ENCODE measurements around the gene RGPD3.
A peak's percentile ranks its signal among the peaks of the same experiment; 100 is the strongest.
"Not testable (repeated sequence)": the region's sequence is repeated elsewhere in the genome, so short reads cannot be mapped to it uniquely, and the experiment has no call there.

The RGPD3 gene

DNA sequence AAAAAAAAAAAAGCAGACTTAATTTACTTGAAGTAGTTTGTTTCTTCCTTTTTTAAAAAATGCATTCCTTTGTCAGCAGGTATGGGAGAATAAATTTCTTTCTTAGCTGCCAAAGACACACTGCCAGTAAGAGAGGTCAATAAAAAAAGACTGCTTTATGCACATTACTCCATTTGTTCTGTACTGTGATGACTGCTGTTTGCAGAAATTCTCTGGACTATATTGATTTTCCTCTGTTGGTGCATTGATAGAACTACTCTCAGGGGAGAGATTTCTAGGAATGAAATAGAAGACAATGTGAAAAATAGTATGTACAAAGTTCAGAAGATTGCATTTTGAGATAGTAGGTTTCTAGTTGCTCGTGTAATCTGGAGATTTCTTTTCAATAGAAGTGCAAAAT, 11.3 kb upstream of the RGPD3 start:
- not testable (repeated sequence) for DNase-seq

DNA sequence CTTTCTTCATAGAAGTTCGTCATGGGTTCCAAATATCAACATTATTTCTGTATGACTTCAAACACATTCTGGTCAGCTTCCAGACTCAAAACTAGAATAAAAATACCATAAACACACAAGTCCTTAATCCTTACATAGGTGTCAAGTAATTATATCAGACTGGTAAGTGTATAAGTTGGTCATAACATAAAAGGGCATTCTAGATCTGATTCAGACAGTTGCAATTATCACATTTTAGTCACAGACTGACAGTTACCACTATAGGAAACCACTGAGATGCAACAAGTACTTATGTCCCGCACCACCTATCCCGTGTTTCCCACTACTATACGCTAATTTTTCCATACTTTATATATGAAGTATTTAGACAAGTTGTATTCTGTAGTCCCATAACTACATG, 9.4 kb upstream of the RGPD3 start:
- DNase-seq, result not testable (repeated sequence)

DNA sequence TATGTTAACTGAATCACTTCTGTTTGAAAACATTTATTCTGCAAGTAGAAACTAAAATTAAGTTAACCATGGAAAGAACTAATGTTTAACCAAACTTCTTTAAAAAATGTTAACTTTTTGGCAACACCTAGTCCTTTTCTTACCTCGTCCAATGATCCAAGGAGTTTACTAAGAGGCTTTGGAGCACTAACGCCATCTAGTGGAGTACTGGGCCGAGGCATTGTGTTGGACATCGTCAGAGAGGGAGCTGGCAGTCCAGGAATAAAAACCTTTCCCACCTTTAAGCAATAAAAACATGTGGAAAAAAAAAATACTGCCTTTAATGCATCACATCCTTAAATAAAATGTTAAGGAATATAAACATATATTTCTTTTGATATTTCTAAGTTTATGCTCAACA, 2.4 kb upstream of the RGPD3 start:
- DNase-seq, result not testable (repeated sequence)

DNA sequence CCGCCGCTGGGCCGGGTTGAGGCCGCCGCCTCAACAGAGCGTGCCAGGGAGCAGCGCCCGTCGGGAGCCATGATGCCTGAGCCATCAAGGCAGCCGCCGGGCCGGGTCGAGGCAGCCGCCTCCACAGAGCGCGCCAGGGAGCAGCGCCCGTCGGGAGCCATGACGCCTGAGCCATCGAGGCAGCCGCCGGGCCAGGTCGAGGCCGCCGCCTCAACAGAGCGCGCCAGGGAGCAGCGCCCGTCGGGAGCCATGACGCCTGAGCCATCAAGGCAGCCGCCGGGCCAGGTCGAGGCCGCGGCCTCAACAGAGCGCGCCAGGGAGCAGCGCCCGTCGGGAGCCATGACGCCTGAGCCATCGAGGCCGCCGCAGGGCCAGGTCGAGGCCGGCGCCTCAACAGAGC, 697 bp downstream of the RGPD3 start:
- not testable (repeated sequence) for DNase-seq

DNA sequence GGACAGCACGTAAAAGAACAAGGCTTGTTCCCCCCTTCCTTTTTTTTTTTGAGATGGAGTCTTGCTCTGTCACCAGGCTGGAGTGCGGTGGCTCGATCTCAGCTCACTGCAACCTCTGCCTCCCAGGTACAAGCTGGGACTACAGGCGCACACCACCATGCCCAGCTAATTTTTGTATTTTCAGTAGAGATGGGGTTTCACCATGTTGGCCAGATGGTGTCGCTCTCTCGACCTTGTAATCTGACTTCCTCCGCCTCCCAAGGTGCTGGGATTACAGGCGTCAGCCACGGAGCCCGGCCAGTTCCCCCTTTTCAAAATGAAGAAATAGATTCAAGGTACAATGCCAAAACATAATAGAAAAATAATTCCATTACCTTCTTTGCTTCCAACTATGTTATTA, 6.3 kb downstream of the RGPD3 start:
- DNase-seq, result peak; percentile 33

DNA sequence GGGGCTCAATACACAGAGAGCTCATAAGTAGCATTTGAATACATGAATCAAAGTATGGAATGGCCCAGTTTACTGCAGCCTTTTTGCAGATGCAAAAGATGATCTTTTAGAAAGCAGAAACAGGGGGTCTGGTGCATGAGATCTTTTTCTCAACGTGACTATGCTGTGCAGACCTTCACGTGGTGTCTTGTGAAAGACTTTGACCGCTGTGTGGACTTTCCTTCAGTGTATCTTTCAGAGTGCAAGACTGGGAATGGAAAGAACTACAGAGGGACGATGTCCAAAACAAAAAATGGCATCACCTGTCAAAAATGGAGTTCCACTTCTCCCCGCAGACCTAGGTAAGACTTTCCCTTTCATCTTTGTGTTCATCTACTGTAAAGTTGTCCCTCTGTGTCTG, 77.5 kb downstream of the RGPD3 start:
- not testable (repeated sequence) for DNase-seq

DNA sequence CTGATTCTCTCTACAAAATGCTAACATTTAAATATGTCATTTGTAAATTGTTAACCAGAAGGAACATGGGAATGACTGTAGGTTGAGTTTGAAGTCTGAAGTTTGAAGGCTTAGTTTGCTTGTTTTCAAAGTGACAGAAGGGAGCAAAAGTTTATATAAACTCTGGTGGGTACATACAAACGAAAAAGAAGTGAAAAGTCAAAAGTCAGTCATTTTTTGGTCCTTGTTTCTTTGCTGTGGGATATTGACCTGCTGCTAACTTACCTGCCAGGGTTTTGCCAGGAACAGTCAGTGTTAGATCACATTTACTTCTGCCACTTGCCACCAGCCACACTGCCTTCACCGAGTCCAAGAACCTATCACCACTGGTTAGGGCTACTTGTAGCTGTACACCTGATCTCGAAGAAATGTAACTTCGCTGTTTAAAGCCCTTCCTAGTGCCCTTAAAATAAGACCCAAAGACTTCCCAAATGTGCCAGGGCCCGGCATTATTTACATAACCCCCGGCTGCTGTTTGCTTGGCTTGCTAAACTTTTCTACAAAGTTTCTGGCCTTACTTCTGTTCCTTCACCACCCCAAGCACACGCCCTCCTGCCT, 79.3 kb downstream of the RGPD3 start:
- DNase-seq, result not testable (repeated sequence)

DNA sequence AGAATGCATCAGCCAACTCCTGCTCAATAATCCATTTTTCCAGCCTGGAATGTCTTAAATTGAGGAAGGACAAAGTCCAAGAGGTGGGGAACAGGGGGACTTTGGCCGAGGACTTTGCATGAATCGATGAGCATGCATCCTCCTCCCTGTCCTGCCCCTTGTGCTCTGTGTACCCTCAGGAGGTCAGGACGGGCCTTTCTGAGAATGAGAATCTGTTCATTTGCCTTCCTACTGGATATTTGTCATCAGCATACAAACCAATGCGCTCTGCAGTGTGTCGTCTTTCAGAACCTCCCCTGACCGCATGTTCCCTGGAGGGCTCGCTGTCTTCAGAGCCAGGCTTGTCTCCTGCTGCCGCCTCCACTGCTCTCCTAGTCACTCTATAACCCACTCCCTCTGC, 83.7 kb downstream of the RGPD3 start:
- not testable (repeated sequence) for DNase-seq

DNA sequence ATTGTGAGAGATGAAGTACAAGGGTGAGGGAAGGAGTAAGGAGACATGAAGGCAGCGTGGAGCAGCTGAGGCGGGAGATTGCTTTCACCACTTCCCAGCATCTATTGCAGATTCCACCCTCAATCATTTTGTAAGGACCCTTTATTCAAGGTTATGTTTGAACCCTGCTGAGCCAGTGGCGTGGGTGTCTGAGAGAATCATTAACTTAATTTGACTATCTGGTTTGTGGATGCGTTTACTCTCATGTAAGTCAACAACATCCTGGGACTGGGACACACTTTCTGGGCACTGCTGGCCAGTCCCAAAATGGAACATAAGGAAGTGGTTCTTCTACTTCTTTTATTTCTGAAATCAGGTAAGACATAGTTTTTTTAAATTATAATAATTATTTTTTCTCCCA, 86.3 kb downstream of the RGPD3 start:
- DNase-seq, result not testable (repeated sequence)

DNA sequence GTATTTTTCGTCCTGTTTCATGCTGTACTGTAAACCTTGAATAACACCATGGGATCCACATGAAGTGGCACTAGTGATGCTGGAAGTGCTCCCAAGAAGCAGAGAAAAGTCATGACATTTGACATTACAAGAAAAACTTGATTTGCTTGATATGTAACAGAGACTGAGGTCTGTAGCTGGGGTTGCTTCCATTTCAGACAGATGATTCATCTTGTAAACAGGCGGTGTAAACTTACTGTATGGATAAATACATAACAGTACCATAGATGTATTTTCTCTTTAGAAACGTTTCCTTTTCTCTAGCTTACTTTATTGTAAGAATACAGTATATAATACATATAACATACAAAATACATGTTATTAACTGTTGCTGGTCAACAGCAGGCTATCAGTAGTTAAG, 88.6 kb downstream of the RGPD3 start:
- DNase-seq, result not testable (repeated sequence)

DNA sequence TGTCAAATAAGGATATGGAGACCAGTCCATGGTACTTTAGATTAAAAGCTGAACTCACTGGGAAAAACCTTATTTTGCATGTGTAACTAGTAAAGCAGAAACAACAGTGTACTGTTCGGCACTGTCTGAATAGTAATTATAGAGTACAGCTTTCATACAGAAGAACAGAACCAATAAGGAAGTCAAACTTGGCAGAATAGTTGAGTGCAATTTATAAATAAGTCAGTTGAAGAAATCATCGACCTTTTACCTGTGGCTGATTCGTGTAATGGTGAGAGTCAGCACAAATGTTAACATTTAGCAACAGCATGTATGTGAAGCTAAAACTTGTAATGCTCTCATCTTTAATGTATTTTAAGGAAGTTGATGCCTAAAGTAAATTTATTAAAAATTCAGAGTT, 99.0 kb downstream of the RGPD3 start:
- DNase-seq, result not testable (repeated sequence)

DNA sequence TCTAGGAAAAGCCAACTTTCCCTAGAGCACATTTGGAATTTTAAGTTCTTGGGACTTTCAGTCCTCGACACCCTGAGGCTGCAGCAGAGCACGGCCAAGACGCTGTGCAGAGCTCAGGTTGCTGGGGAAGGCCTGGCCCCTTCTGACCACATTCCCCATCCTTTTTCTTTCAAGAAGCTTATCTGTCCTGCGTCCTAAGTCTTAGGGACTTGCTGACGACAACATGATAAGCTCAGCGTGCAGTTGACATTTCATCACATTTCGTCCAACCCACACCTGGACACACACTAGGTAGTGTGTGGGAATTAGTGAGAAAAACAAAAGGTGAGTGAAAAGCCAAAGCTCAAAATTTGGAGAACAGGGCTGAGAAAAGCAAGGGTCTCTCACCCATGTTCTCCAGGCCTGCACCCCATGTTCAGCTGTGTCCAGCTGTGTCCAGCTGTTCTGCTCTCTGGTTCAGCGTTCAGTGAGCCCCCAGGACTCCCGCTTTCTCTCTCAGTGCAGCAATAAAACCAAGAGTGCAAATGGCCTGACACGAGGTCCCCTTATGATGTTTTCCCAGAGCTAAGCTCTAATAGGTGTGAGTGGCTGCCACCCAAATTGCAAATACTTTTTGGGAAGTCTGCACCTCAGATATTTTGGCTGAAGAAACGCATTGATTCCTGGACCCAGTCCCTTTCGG, 101.9 kb downstream of the RGPD3 start:
- no peak for DNase-seq

DNA sequence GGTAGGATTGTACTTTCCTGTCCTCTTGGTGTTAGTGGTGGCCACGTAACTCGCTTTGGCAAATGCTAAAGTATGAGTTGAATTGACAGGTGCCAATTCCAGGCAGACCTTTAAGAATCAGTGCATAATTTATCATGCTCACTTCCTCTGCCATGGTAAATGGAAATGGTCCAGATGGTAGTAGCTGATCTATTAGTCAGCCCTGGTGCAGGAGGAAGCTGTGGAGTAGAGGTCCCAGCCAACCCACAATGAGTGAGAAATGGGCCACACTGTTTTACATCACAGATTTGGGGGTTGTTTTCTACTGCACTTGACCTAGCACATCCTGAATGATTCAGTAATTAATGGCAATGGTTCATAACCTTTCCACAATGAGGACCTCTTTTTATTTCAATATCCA, 104.4 kb downstream of the RGPD3 start:
- no peak for DNase-seq

DNA sequence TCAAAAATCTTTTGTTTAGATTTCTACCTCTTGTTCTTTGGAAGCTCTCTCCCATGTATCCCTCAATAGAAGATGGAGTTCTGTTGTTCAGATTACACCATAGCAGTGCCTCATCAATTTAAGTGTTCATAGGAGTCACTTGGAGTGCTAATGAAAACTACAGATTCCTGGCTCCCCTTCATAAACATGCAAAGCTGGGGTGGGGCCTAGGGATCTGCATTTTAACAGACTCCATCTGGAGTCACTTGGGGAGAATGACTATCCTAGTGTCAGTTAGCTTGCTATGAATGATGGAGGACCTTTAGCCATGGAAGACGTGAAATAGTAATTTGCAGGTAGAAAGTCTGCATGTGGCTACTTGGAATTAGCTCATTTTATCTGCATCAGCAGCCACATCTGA, 105.4 kb downstream of the RGPD3 start:
- no peak for DNase-seq

DNA sequence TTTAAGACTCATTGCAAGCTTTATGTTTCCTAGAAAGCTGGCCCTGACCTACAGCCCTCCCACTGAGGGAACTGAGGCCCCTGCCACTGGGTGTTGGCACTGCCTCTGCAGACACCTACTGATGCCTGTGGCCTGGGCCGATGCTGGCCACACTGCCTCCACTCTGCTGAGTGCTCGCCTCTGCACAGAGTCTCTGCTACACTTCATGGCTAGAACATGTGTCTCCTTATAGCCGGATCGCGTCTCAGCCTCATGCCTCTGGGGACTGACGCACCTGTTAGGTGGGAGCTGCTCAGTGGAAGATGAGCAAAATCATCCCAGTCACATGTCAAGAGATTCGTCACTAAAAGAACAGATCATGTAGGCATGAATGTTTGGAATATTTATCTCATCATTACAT, 108.7 kb downstream of the RGPD3 start:
- no peak for DNase-seq

DNA sequence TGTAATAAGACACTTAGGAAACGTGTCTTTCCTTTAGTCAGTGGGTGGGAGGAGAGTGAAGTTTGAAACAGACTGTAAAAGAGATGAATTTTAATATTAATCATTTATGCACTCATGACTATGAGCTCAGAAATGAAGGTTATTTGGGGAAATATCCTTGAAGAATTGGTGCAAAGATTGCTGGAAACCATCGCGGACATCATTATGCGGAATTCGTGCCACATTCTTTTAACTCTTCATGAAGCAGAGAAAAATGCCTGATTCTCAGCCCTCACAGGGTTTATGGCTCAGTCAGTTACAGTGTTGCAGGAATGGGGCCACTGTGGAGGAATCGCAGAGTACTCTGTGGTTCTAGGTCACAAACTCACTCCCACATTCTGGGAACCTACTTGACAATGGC, 109.7 kb downstream of the RGPD3 start:
- DNase-seq, result no peak

DNA sequence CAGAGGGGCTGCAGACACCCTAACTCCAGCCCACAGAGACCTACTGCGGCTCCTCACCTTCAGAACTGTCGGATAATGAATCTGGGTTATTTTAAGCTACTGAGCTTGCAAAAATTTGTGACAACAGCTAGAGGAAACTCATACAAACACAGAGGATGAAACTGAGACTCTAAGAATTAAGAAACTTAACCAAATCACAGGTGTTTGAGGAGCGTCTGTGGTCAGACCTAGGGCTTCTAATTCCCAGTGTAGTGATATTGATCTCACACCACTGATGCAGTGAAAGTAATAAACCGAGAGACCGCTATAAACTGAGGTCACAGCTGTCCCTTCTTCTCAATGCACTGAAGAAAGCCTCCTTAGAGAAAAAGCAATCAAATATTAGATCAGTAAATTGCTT, 110.1 kb downstream of the RGPD3 start:
- no peak for DNase-seq

DNA sequence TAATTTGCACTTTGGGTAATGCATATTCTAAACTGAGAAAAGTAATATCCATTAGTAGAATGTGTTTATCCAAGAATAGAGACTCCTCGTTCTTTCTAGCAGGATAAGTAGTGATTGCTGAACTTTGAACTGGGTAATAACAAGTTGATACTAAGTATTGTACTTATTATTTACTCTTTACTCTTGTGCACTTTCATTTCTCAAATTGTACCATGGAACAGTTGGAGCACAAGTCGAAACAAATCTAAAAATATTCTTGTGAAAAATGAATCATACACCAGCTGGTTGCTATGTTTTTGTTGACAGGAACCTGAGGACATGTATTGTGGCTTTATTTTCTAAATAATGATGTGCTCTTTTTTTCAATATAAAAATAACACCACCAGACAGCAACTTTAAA, 111.9 kb downstream of the RGPD3 start:
- no peak for DNase-seq

DNA sequence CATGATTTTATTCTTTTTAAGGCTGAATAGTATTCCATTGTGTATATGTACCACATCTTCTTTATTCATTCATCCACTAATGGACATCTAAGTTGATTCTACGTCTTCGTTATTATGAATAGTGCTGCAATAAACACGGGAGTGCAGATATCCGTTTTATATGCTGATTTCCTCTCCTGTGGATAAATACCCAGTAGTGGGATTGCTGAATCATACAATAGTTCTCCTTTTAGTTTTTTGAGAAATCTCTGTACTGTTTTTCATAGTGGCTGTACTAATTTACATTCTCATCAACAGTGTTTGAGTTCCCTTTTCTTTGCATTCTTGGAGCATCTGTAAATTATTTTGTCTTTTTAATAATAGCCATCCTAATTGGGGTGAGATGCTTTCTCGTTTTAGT, 114.5 kb downstream of the RGPD3 start:
- DNase-seq, result no peak

DNA sequence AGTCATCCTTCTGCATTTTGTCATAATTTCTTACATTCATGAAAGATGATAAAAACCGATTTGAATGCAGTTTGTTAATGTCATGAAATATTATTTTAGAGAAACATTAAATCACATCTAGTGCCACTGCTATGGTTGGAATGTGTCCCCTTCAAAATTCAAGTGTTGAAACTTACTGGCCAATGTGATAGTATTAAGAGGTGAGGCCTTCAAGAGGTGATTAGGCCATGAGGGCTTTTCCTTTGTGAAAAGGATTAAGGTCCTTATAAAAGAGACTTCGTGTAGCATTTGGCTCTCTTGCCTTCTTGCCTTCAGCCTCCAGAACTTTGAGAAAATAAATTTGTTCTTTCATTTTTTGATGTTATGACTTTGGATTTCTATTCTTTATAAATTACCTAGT, 117.2 kb downstream of the RGPD3 start:
- DNase-seq, result no peak

DNA sequence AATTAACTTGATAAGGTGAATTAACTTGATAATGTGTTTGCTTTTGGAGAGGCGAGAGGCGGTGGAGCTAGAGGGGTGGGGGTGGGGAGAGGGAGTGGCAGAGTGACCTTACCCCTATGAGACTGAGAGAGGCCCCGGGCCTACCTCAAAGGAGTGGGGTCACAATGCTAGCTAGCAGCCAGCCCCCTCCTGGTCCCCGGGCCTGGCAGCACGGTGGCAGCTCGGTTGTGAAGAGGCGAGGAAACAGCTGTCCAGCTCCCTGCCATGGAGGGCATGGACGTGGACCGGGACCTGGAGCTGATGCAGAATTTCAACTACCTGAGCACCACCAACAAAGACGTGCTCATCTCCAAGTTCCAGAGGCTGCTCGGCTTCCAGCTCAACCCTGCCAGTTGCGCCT, 123.9 kb downstream of the RGPD3 start:
- no peak for DNase-seq

DNA sequence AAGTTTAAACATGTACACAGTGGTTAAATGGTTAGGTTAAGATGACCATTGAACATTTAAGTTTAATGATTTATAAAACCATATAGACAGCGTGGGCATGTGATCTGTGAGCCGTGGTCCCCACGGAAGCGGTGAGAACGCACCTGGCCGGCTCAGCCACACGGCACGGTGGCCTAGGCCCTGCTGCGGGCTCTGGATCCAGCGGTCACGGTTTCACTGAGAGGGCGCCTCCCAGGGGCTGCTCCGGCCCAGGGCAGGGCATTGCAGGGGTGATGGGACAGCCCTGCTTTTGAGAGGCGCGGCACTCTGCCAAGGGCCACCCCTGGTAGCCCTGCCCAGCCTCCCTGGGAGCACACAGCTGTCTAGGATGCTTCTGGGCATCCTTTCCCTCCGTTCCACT, 124.9 kb downstream of the RGPD3 start:
- DNase-seq, result no peak

DNA sequence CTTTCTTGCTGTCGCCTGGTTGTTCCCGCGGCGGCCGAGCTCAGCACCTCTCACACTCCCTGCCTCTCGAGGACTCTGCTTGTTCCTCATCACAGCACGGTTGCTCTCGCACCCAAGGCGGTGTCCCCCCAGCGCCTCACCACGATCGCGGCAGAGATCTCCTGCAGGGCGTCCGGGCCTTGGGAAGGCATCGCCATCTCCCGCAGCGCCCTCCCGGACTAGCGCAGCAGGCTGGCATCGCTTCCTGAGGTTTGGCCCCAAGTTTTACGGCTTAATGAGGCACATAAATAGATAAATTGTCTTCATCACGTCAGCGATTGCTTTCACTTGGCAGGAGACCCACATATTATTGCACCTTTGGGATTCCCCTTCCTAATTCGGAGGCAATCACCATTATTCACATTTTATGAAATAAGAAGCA, 125.4 kb downstream of the RGPD3 start:
- DNase-seq, result no peak

DNA sequence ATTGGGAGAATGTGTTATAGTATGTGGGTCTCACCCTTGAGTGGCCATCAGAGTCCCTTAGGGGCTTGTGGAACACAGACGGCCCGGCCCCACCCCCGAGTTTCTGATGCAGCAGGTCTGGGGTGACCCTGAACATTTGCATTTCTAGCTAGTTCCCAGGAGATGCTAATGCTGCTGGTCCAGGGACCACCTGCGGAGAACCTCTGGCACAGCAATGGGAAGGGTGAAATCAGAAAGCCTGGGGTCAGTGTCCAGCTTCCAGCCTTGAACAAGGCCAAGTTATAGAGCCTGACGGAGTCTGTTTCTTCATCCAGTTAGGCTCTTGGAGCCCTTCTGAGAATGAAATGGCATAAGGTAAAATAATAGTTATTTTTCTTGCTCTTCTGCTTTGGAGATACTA, 126.5 kb downstream of the RGPD3 start:
- DNase-seq, result no peak

Data from OCI-M1 (cell line).